Activated naive CD4-positive, alpha-beta T cell treated with anti-CD3 and anti-CD28 coated beads, Interleukin-2, amount 50 U/mL, for 72 hours (primary cell): Measurements from ENCODE around the gene RUBCNL. TPM values are rescaled to one million over a fixed set of nuclear protein-coding genes. Genes with fewer than 3 reads are reported as not detected.
"Not testable (repeated sequence)": the region's sequence is repeated elsewhere in the genome, so short reads cannot be mapped to it uniquely, and the experiment has no call there.

Experiments
- ATAC-seq, 2 donors: fragments of 150-1000 bp; cut with Tn5 transposase; 2 replicates each; pipeline ENCODE4 v1.10.0; 2021; ENCODE audit warnings: mild to moderate bottlenecking in 2 of 2, moderate library complexity in 2 of 2
- DNase-seq, 2 donors: peaks; one replicate each; pipeline ENCODE4 v3.0.0; 2021 to 2022; ENCODE audit warnings: low spot score in 2 of 2
- H3K27ac Mint-ChIP-seq, 2 donors: one replicate each; pipeline ENCODE4 v1.8.0; 2022; ENCODE audit warnings: mild to moderate bottlenecking in 2 of 2, mixed read lengths in 2 of 2
- H3K36me3 Mint-ChIP-seq, 2 donors: one replicate each; pipeline ENCODE4 v1.8.0; 2022; ENCODE audit warnings: mixed read lengths in 2 of 2
- H3K9me3 Mint-ChIP-seq, 2 donors: one replicate each; pipeline ENCODE4 v1.8.0; 2022; ENCODE audit warnings: mixed read lengths in 2 of 2
- total RNA-seq, 2 donors: library from RNA; stranded (reverse); gene quantifications; one replicate each; pipeline ENCODE4 v1.2.3, GENCODE V29; 2022

The RUBCNL gene, protein sequence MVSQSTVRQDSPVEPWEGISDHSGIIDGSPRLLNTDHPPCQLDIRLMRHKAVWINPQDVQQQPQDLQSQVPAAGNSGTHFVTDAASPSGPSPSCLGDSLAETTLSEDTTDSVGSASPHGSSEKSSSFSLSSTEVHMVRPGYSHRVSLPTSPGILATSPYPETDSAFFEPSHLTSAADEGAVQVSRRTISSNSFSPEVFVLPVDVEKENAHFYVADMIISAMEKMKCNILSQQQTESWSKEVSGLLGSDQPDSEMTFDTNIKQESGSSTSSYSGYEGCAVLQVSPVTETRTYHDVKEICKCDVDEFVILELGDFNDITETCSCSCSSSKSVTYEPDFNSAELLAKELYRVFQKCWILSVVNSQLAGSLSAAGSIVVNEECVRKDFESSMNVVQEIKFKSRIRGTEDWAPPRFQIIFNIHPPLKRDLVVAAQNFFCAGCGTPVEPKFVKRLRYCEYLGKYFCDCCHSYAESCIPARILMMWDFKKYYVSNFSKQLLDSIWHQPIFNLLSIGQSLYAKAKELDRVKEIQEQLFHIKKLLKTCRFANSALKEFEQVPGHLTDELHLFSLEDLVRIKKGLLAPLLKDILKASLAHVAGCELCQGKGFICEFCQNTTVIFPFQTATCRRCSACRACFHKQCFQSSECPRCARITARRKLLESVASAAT
- total RNA-seq, result 1 to 10 TPM; 1.2 to 3.9 TPM

DNA sequence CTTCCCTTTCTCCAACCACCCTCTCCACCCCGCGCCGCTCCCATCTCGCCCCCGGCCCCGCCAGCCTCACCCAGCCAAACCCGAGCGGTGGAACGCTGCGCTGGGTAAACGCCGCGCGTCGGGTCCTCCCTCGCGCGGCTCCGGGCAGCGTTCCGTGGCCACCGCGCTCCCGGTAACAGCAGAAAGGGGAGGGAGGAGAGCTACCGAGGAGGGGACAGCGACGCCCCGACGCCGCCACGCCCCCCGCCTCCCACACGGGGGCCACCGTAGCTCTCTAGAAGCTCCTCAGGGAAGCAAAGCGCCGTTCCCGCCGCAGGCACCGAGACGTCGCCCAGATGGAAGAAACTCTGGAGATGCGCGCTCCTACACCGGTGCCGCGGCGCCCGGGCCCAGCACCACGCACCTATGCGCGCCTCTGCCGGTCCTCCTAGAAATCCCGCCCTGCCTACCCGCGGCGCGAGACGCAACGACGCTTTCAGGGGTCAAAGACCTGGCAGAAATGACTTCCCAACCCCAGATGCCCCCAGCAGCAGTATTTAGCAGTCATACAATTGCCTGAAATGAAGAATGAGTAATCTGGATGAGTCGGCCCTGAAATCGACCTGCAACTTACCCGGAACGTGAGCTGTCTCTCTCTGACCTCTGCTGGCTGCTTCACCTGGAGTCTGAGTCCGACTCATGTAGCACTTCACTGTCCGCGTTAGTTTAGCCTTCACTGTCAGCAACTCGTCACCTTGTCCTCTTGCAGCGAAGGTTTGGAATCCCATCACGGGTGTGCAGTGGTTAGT, at the start of gene RUBCNL:
Gene RUBCNL (minus strand): TSS at position 189 of the 788 bp plus-strand sequence. CDS start 14,777 bp downstream, outside the sequence.
- H3K27ac Mint-ChIP-seq, result peak within 1 kb of the TSS in 1 of 2 donors; percentile 84
- peak; percentile 47 to 71 for DNase-seq
- H3K9me3 Mint-ChIP-seq, result no peaks in the 10 kb centered on the region
- peaks cover 0 to 5% of the 10 kb centered on the region in 2 donors for H3K36me3 Mint-ChIP-seq
- ATAC-seq, result peak; percentile 86 to 94

DNA sequence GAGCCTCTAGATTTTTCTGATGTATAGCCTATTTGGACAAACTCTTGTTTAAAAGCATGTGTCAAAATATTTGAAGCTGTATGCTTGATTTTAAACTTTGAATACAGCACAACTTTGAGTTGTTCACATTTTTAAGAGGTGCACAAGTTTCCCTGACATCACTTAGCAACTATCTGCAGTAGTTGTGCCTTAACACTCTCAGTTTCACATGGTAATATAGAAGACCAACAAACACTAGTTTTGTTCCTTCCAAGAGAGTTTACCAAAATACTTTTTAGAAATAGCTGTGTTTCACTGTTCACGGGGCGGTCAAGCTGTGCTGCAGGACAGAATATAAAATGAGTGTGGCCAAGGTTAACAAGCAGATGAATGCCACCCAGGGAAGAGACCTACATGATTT, 42.5 kb upstream of the RUBCNL start:
- H3K36me3 Mint-ChIP-seq, ATAC-seq, H3K27ac Mint-ChIP-seq, H3K9me3 Mint-ChIP-seq, DNase-seq: not testable (repeated sequence)

DNA sequence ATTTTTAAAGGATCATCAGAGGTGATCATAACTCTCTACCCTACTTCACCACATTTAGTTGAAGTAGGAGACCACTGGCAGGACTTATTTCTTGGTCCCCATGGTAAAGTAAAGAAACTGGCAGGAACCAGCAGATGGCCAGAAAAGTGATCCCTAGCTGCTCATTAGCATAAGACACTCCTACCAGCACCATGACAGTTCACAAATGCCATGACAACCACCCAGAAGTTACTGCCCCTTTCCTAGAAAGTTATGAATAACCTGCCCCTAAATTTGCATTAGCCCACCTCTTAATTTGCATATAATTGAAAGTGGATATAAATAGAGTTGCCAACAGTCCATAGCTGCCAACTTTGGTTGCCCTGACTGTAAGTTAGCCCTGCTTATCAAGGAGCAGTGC, 18.4 kb upstream of the RUBCNL start:
- peaks cover 0 to 8% of the 10 kb centered on the region in 2 donors for H3K36me3 Mint-ChIP-seq
- H3K9me3 Mint-ChIP-seq, result peaks cover 4 to 6% of the 10 kb centered on the region in 2 donors
- H3K27ac Mint-ChIP-seq, result no peak overlapping the region
- DNase-seq, result no peak
- ATAC-seq, result no peak

DNA sequence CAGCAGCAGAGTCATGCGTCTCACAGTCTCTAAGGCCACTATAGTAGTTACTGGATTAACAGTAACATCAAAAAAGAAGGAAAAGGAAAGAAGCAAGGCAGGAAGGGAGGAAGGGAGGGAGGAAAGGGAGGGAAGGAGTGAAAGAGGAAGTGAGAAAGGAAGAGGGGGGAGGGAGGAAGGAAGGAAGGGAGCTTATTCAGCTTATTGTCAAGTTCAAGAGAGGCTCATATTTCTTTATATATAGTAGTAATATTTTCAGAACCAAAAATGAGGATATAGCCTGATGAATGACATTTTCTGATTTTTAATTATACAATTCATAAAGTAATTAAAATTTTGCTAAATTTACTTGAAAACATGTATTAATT, 17.7 kb upstream of the RUBCNL start:
- DNase-seq, result no peak
- ATAC-seq, result no peak
- Mint-ChIP-seq H3K36me3 (peaks cover 0 to 8% of the 10 kb centered on the region in 2 donors), H3K27ac (no peak overlapping the region), H3K9me3 (peaks cover 4 to 6% of the 10 kb centered on the region in 2 donors)

DNA sequence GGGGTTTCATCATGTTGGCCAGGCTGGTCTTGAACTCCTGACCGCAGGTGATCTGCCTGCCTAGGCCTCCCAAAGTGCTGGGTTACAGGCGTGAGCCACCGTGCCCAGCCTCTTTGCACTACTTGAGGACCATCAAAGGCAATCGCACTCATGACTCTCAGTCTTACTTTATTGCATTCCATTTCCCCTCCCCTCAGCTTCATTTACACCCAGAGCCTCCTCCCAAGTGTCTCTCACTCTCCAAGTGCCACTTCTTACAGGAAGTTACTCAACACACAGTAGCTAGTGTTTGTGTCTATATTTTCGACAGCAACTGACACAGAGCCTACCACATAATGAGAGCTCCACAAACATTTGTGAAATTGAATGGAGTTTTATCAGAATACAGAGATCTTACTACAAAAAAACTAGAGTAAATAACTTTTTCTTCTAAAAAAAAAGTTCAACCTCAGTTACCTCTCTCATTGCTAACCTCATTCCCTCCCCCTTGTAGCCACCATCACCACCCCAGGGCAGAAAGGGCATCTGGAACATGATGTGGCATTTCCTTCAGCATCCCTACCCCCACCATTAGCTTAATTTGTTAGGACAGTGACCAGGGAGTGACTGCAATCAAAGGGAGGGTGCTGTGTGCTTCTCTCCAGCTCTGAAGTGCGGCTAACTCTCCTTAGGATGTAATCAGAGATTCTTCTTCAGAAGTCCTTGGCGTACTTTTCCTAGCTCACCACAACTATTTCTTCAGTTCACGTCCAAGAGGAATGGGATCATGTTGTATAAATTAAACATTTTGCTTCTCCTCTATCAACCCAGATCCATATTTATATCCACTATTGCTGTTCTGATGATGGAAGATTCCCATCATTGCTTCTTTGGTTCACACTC, 17.0 kb upstream of the RUBCNL start:
- Mint-ChIP-seq H3K9me3 (peaks cover 4 to 6% of the 10 kb centered on the region in 2 donors), H3K27ac (peak overlapping the region in 1 of 2 donors; percentile 18), H3K36me3 (peaks cover 0 to 8% of the 10 kb centered on the region in 2 donors)
- DNase-seq (no peak), ATAC-seq (peak; percentile 46 to 75)

DNA sequence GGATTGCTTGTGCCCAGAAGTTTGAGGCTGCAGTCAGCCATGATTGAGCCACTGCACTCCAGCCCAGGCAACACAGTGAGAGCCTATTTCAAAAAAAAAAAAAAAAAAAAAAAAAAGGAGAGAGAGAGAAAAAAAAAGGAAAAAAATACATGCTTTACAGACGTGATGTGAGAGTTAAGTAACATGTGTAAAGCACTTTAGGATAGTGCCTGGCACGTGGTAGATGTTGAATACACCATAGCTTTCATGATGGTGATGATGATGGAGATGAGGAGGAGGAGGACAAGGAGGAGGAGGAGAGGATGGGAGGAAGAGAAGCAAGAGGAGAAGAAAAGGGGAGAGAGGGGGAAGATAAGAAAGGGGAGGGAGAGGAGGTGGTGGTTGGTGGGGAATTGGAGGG, 15.1 kb upstream of the RUBCNL start:
- peaks cover 4 to 6% of the 10 kb centered on the region in 2 donors for H3K9me3 Mint-ChIP-seq
- H3K27ac Mint-ChIP-seq, result peak overlapping the region in 1 of 2 donors; percentile 24
- no peak for DNase-seq
- no peak for ATAC-seq
- peaks cover 0 to 8% of the 10 kb centered on the region in 2 donors for H3K36me3 Mint-ChIP-seq

DNA sequence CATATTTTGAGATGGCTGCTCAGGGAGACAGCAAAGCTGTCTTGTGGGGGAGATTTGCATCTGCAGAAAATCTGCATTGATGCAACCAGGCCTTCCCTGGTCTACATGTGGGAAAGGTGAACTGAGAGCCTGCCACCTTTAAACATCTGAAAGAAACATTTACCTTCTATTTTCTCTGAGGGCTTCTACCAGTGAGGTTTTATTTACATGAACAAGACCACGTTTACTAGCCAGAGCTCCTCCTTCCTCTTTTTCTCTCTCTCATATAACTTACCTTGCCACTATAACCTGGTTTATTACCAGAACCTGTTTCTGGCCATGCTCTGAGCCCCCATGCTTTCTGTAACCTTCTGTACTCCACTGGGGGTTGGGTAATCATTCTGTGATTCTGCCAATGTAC, 14.4 kb upstream of the RUBCNL start:
- Mint-ChIP-seq H3K27ac (no peak overlapping the region), H3K9me3 (peaks cover 4 to 6% of the 10 kb centered on the region in 2 donors), H3K36me3 (peaks cover 0 to 8% of the 10 kb centered on the region in 2 donors)
- ATAC-seq (no peak), DNase-seq (no peak)

DNA sequence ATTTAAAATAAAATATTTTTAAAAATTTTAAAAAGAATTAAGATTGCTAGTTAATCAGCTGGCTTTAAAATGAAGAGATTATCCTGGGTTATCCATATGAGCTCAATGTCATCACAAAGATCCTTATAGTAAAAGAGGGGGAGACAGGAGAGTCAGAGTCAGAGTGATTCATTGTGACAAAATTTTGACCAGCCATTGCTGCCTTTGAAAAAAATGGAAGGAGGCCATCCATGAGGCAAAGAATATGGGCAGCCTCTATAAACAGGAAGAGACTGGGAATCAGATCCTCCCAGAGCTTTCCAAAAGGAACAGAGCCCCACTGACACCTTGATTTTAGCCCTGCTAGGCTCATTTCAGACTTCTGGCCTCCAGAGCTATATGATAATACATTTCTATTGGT, 9.3 kb upstream of the RUBCNL start:
- Mint-ChIP-seq H3K27ac (no peak overlapping the region), H3K9me3 (no peaks in the 10 kb centered on the region), H3K36me3 (no peaks in the 10 kb centered on the region)
- ATAC-seq, result no peak
- DNase-seq, result no peak

DNA sequence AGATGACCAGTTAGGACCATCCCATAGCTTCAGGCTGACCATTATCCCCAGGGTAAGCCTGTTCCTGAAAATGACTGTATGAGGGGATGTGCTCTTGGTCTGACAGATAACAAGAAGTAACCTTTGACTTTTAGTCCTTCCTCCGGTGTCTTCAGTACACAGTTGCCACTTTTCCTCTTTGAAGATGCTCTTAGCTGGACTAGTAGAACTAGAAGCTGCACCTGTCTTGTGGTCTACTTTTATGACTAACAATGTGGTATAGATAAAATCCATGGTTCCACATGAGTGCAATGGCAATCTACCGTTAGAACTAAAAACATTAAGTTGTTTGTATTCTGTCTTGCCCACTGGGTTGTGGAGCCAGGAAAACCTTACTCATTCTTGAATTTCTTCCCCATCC, 5.9 kb upstream of the RUBCNL start:
- H3K36me3 Mint-ChIP-seq, result no peaks in the 10 kb centered on the region
- ATAC-seq, result peak; percentile 85 to 99
- H3K9me3 Mint-ChIP-seq, result no peaks in the 10 kb centered on the region
- no peak for DNase-seq
- H3K27ac Mint-ChIP-seq, result peak overlapping the region in 1 of 2 donors; percentile 24

DNA sequence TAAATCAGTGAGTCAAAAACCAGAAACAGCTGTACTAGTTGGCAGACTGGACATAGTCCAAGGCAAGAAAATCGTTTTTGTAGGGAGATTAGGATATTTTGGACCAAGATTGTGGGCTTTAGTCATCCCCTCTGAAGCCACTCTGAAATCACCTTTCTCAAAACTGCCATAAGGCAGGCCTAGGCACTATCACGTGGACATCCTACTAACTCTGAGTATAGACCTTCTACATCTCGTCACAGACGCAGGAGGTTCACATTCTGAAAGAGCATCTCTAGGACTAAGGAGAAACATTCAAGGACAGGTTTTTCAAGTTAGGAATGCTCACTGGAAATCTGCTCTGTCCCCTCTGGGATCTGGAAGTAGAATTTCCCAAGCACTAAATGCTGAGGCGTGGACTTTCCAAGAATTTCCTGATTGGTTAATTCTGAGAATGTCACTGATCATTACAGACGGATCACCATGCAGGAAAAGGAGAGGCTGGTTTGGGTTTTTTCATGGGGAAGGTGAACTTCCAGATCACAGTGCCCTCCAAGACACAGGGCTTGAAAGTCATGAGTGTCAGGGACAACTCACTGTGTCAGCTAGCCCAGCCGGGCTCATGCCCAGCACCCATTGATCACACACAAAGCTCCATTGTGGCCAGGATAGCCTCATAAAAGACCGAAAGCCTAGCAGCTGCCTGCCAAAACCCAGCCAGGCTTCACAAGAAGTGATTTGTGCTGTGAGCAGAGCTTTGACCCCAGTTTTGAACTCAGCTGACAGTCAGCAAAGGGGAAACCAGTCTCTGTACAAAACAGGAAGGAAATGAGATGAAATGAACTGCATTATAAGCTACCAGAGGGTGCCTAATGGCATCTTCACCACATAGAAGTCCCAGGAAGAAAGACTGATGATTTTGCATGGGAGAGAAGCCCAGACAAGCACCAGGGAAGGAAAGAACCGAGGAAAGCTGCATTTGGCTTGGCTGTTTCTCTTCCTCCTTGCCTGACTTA, 2.7 kb upstream of the RUBCNL start:
- DNase-seq, result peak in 1 of 2 donors; percentile 10
- H3K9me3 Mint-ChIP-seq, result no peaks in the 10 kb centered on the region
- no peak for ATAC-seq
- no peak overlapping the region for H3K27ac Mint-ChIP-seq
- H3K36me3 Mint-ChIP-seq, result peaks cover 0 to 5% of the 10 kb centered on the region in 2 donors

DNA sequence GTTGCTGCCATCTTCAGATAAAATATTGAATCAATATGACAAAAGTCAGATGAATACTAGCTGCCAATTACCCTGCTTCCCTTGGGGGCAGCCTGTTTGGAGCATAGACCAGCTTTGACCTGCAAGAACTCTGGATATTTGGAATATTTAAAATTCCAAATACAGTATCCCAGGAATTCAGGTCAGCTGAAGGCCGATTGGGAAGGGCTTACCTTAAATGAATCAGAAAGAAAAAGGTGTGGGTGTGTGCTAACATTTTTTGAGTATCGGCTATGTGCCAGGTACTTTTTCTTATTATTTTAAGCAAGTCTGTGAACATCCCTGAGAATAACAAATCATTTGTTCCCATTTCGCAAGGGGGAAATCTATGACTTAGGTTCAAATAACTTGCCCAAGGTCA, 1.8 kb upstream of the RUBCNL start:
- Mint-ChIP-seq H3K36me3 (peaks cover 0 to 5% of the 10 kb centered on the region in 2 donors), H3K9me3 (no peaks in the 10 kb centered on the region), H3K27ac (no peak overlapping the region)
- DNase-seq (no peak), ATAC-seq (no peak)

DNA sequence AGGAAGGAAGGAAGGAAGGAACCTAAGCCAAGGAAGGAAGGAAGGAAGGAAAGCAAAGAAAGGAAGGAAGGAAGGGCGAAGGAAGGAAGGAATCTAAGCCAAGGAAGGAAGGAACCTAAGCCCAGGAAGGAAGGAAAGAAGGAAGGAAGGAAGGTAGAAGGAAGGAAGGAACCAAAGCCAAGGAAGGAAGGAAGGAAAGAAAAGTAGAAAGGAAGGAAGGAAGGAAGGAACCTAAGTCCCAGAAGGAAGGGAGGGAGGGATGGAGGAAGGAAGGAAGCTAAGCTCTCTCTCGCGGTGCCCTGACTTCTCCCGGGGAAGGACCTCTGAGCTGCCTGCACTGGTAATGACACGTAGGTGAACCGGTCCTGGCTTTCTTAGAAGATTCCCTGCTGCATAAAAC, 1.3 kb upstream of the RUBCNL start:
- no peak for DNase-seq
- Mint-ChIP-seq H3K9me3 (no peaks in the 10 kb centered on the region), H3K36me3 (peaks cover 0 to 5% of the 10 kb centered on the region in 2 donors), H3K27ac (no peak overlapping the region)
- ATAC-seq, result no peak

DNA sequence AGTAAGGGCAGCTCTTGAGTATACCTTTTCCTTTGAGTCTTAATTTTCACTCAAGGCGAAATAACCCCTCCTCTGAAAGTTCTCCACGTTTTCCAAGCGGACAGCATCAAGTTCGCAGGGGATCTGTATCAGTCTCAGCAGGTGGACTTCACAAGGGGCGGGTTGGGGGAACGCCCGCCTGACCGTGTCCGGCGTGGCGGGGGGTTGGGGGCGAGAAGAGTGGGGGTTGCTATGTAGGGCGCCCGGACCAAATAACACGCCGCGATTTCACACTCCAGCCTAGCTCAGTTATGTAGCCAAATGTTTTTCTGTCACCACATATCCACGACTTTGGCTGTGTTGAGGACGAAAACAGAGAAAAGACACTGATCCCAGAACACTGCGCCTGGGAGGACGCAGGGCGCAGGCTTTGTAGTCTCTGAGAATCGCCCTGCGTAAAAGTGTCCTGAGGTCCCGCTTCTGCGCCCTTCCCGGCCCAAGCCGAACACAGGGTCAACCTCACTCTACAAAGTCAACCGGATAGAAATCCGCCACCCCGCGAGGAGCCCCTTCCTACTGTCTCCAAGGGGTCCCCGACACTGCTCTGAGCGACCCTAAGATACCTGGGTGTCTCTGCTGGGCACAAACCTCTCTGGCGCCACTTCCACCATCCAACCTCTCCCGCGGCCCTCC, 524 bp downstream of the RUBCNL start:
- Mint-ChIP-seq H3K27ac (peak overlapping the region in 1 of 2 donors; percentile 84), H3K36me3 (peaks cover 0 to 5% of the 10 kb centered on the region in 2 donors), H3K9me3 (no peaks in the 10 kb centered on the region)
- DNase-seq (no peak), ATAC-seq (no peak)

DNA sequence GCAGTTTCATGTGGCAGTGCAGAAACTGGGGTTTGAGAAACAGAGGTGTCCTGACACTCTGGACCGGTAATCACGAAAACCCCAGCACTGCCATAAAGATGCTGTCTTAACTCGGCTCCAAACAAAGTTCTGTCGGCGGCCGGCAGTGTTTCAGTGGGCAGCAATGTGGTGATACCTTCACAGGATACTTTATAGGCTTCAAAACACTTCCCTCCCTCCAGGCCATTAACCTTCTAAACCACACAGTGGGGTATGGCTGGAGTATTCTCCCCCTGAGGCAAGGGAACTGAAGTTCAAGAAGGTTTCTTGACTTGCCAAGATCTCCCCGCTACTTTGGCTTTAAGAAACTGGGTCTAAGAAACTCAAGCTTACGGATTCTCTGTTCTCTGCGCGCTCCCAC, 1.1 kb downstream of the RUBCNL start:
- no peak overlapping the region for H3K27ac Mint-ChIP-seq
- DNase-seq (no peak), ATAC-seq (no peak)
- peaks cover 0 to 5% of the 10 kb centered on the region in 2 donors for H3K36me3 Mint-ChIP-seq
- no peaks in the 10 kb centered on the region for H3K9me3 Mint-ChIP-seq

DNA sequence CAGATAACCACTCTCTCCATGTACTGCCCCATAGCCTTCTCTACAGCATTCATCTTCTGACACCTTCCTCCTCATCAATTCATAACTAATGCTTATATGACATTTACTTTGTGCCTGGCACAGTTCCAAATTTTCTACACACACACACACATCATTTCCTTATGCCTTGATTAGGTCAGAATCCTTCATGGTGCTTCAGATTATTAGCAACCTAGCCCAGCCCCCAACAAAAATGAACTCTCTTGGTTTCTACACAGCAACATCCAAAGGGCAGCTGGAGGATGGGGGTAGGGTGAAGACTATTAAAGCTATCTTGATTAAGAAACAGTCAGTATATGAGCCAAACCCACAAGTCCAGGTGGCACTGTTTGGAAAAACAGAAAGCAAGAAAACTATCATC, 3.7 kb downstream of the RUBCNL start:
- Mint-ChIP-seq H3K36me3 (peaks cover 0 to 5% of the 10 kb centered on the region in 2 donors), H3K27ac (no peak overlapping the region), H3K9me3 (no peaks in the 10 kb centered on the region)
- DNase-seq, result no peak
- no peak for ATAC-seq
